Left ventricle myocardium inferior (tissue), 1 donor: Measurements from ENCODE around the gene CDC23. TPM values are rescaled to one million over a fixed set of nuclear protein-coding genes. Genes with fewer than 3 reads are reported as not detected.
"Not testable (repeated sequence)": the region's sequence is repeated elsewhere in the genome, so short reads cannot be mapped to it uniquely, and the experiment has no call there.

ENCODE experiments used
- DNase-seq: peaks from one replicate; pipeline ENCODE4 v3.0.0-alpha.2; 2020
- H3K27ac ChIP-seq: fragments of 200-600 bp; replicated peaks from 2 replicates; pipeline ENCODE4 v1.8.0; 2021
- H3K27me3 ChIP-seq: fragments of 200-600 bp; 2 replicates; pipeline ENCODE4 v1.8.0; 2021; ENCODE audit warnings: low read depth
- H3K36me3 ChIP-seq: fragments of 200-600 bp; 2 replicates; pipeline ENCODE4 v1.8.0; 2021
- H3K4me1 ChIP-seq: fragments of 200-600 bp; 2 replicates; pipeline ENCODE4 v1.8.0; 2021
- H3K4me3 ChIP-seq: fragments of 200-600 bp; 2 replicates; pipeline ENCODE4 v1.8.0; 2021; ENCODE audit warnings: mild to moderate bottlenecking, moderate library complexity
- H3K9me3 ChIP-seq: fragments of 200-600 bp; replicated peaks from 2 replicates; pipeline ENCODE4 v1.8.0; 2021
- intact Hi-C: fragments of 100-400 bp; cut with micrococcal nuclease; formaldehyde crosslinking; loops from one replicate; pipeline ENCODE4 v1.11.0; 2022
- long read RNA-seq: library from polyadenylated mRNA; unstranded; transcript quantifications from one replicate; pipeline ENCODE4 v2.0.0, GENCODE V29; 2021
- total RNA-seq: library from RNA; stranded (reverse); fragmentation: NEBNext Ultra II Directional; extraction: Animal tissue kit (Norgen Biotek cat#: 25700); gene quantifications from one replicate; pipeline ENCODE4 v1.2.1, GENCODE V29; 2021
- TF ChIP-seq, protein P1 (sequence below): fragments of 200-600 bp; IDR thresholded peaks from 2 replicates; pipeline ENCODE4 v1.8.0; 2021; ENCODE audit warnings: antibody characterized with exemption, mild to moderate bottlenecking, borderline replicate concordance
- donor health status: DM: no; HTN: yes; CAD: no; lungs with severe emphysema.

Gene CDC23, protein sequence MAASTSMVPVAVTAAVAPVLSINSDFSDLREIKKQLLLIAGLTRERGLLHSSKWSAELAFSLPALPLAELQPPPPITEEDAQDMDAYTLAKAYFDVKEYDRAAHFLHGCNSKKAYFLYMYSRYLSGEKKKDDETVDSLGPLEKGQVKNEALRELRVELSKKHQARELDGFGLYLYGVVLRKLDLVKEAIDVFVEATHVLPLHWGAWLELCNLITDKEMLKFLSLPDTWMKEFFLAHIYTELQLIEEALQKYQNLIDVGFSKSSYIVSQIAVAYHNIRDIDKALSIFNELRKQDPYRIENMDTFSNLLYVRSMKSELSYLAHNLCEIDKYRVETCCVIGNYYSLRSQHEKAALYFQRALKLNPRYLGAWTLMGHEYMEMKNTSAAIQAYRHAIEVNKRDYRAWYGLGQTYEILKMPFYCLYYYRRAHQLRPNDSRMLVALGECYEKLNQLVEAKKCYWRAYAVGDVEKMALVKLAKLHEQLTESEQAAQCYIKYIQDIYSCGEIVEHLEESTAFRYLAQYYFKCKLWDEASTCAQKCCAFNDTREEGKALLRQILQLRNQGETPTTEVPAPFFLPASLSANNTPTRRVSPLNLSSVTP
- 20.2 TPM for total RNA-seq
- long read RNA-seq, transcript CDC23-201 (3 exons, 1,079 nt) = minor isoform, 5 of 48 reads
- long read RNA-seq, transcript CDC23-202 (16 exons, 3,155 nt) = major isoform, 37 of 48 reads
- long read RNA-seq, partial matches to known transcripts = 0 of 48 reads
- long read RNA-seq, other reads (novel, unspliced or antisense) = 6 of 48 reads

DNA sequence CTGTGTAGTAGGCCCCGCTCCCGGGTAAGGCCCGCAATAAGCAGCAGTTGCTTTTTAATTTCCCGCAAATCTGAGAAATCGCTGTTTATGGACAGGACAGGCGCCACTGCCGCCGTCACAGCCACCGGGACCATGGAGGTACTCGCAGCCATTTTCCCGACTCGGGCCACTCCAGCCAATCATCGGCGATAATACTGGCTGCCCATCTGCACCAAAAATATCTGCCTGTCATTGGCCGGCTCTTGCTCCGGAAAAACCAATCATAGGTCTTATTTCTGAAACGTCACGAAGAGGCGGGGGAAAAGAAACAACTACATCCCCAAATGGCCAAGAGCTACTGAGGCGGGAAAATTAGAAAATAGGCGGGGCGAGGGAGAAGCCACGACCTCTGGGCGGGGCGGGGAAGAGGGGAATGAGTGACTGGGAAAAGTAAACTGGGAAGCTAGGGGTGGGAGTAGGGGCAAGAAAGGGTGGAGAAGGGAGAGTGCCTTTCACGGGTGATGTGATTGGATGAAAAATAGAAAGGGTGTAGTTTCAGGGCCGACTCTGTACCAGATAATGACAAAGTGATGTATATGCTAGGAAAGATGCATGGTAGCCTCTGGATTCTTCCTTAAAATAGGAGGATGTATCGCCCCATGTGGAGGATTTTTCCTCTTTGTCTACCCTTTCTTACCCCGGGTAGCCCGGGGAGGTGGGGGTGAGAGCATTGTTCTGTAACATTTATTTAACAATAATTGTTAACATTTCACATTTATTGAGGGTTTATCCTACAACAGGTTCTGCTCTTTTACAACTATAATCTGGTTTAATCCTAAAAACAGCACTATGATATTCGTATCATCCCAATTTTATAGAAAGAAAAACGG is at the start of gene CDC23:
CDC23 (minus strand) TSS at position 163 of the 869 bp plus-strand sequence; CDS start at position 152, 11 bp downstream.
- peak; percentile 88 for DNase-seq
- Histone ChIP-seq H3K9me3 (no peaks in the 10 kb centered on the region), H3K27ac (peak within 1 kb of the TSS; percentile 81), H3K36me3 (peaks cover 14% of the 10 kb centered on the region), H3K4me3 (peak within 1 kb of the TSS; percentile 98), H3K27me3 (no peaks in the 10 kb centered on the region), H3K4me1 (peaks cover 33% of the 10 kb centered on the region)
- TF ChIP-seq, protein P1, sequence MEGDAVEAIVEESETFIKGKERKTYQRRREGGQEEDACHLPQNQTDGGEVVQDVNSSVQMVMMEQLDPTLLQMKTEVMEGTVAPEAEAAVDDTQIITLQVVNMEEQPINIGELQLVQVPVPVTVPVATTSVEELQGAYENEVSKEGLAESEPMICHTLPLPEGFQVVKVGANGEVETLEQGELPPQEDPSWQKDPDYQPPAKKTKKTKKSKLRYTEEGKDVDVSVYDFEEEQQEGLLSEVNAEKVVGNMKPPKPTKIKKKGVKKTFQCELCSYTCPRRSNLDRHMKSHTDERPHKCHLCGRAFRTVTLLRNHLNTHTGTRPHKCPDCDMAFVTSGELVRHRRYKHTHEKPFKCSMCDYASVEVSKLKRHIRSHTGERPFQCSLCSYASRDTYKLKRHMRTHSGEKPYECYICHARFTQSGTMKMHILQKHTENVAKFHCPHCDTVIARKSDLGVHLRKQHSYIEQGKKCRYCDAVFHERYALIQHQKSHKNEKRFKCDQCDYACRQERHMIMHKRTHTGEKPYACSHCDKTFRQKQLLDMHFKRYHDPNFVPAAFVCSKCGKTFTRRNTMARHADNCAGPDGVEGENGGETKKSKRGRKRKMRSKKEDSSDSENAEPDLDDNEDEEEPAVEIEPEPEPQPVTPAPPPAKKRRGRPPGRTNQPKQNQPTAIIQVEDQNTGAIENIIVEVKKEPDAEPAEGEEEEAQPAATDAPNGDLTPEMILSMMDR = no peak
- intact Hi-C loops = no loop called here

DNA sequence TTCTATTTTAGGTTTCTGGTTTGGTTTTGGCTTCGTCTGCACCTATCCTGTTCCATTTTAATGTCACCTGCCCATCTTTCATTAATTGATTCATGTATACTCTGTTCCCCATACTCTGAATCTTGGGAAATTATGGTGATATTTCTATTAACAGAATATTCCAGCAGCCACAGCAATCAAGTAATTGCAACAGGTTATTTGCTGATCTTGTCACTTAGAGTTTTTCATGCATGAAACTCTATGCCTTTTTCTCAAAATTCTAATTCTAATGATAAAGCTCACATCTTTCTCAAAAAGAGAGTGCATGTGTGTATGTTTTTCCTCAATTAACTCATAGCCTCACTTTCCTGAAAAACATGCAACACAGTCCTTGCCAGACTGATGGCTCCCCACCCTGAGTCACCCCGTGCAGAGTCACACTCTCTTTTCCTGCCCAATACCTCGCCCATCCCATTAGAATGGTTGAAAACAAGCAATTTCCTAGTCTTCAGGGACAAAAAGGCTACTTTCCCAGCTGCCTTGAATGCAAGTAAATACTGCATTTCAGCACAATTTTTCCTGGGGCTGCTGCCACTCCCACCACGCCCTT is 45.7 kb upstream of the CDC23 start:
- TF ChIP-seq, protein P1 = no peak

DNA sequence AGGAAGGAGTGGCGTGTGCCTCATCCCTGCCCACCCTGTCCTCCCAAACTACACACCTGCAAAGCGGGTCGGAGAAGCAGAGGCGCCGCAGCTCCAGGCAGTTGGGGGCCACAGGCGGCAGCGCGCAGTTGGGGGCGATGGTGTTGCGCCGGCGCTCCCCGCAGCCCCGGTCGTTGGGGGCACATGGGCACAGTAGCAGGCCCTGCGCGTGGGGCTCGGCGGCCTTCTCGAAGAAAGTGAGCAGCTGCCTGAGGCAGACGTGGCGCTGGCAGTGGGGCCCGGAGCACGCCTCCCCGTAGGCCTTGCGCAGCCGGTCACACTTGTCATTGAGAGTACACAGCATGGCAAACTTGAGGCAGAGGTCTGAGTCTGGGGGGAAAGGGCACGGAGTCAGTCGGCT is 44.5 kb upstream of the CDC23 start:
- Histone ChIP-seq H3K27me3 (peaks cover 13% of the 10 kb centered on the region), H3K36me3 (no peaks in the 10 kb centered on the region), H3K9me3 (no peaks in the 10 kb centered on the region), H3K4me1 (no peaks in the 10 kb centered on the region), H3K27ac (no peak overlapping the region), H3K4me3 (no peak overlapping the region)
- intact Hi-C loops = no loop called here
- TF ChIP-seq, protein P1 = no peak
- no peak for DNase-seq

More for the DNA sequence above, 45.7 kb upstream of the CDC23 start:
- intact Hi-C loops = no loop called here
- Histone ChIP-seq H3K27ac (no peak overlapping the region), H3K4me1 (no peaks in the 10 kb centered on the region), H3K27me3 (peaks cover 6% of the 10 kb centered on the region), H3K36me3 (no peaks in the 10 kb centered on the region), H3K4me3 (no peak overlapping the region), H3K9me3 (no peaks in the 10 kb centered on the region)
- no peak for DNase-seq

DNA sequence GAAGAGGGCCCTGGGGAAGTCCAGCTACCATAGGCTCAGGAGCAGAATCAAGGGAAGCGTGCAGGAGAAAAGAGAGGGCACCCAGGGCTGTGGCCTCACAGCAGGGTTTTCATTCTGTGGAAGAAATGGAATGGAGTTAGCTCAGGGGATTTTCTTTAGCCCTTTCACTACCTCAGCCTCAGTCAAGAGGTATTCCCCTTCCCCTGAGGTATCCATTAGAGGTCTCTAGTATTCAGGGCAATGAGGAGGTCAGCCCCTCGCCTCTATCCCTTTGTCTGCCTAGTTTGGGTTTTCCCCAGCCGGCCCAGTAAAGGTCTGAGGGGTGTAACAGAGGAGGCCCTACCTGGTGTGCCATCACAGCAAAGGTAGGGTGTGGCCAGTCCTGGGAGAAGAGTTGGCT is 39.8 kb upstream of the CDC23 start:
- H3K27me3 ChIP-seq = peaks cover 13% of the 10 kb centered on the region
- no peaks in the 10 kb centered on the region for H3K4me1 ChIP-seq
- no peaks in the 10 kb centered on the region for H3K9me3 ChIP-seq
- intact Hi-C loops = no loop called here
- no peak overlapping the region for H3K27ac ChIP-seq
- no peak for DNase-seq
- TF ChIP-seq, protein P1 = no peak
- H3K4me3 ChIP-seq = no peak overlapping the region
- H3K36me3 ChIP-seq = no peaks in the 10 kb centered on the region

DNA sequence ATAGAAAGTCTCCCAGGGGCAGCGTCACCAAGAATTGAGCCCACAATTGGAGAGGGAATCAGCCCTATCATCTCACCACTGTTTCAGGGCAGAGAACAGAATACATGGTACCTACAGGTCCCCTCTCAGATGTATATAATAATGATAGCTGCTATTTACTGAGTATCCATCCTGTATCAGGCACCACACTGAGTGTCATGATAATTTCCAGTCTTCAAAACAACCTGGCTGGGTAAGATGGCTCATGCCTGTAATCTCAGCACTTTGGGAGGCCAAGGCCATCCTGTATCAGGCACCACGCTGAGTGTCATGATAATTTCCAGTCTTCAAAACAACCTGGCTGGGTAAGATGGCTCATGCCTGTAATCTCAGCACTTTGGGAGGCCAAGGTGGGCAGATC is 34.7 kb upstream of the CDC23 start:
- DNase-seq, intact Hi-C loops, H3K4me1 ChIP-seq, H3K27me3 ChIP-seq, H3K4me3 ChIP-seq, H3K27ac ChIP-seq, H3K36me3 ChIP-seq, H3K9me3 ChIP-seq: not testable (repeated sequence)
